ENCODE data around the gene AGPAT4.
"Not testable (repeated sequence)": the region's sequence is repeated elsewhere in the genome, so short reads cannot be mapped to it uniquely, and the experiment has no call there.

The AGPAT4 gene

GRCh38 chr6:161172769-161173168 is 101.1 kb downstream of the AGPAT4 start:
- not testable (repeated sequence) for H2AFZ ChIP-seq (ENCODE audit: insufficient read depth, low read length, poor library complexity); H2AK5ac ChIP-seq (ENCODE audit: low read length); H3K27ac ChIP-seq (ENCODE audit: low read depth, low read length); H3K4ac ChIP-seq (ENCODE audit: low read depth, low read length); H3K18ac ChIP-seq (ENCODE audit: low read length); H4K91ac ChIP-seq (ENCODE audit: low read depth, low read length); H3K79me2 ChIP-seq (ENCODE audit: control insufficient read depth, insufficient read depth, low read length, poor library complexity); H3K36me3 ChIP-seq (ENCODE audit: control insufficient read depth in 1 of 2, insufficient read depth in 2 of 2, low read length in 2 of 2); H3K4me3 ChIP-seq (ENCODE audit: low read depth, low read length); H3K9ac ChIP-seq (ENCODE audit: low read length); H3K27me3 ChIP-seq (ENCODE audit: insufficient read depth, low read length); H3K4me2 ChIP-seq (ENCODE audit: low read length); H3K79me1 ChIP-seq (ENCODE audit: low read length); H4K12ac ChIP-seq (ENCODE audit: low read depth, low read length); H4K8ac ChIP-seq (ENCODE audit: low read depth, low read length); H3K23ac ChIP-seq (ENCODE audit: low read length); H3K9me3 ChIP-seq (ENCODE audit: insufficient read depth, low read depth, low read length); H3K14ac ChIP-seq (ENCODE audit: low read length); DNase-seq; H3K4me1 ChIP-seq (ENCODE audit: control insufficient read depth in 1 of 2, insufficient read depth in 2 of 2, low read length in 2 of 2); H2BK5ac ChIP-seq (ENCODE audit: low read depth, low read length, poor library complexity); H2BK120ac ChIP-seq (ENCODE audit: insufficient read depth, low read length, poor library complexity); H2BK12ac ChIP-seq (ENCODE audit: low read length)
- WGBS (ENCODE audit: extremely low coverage, insufficient coverage, insufficient read length) = no CpG with 5 or more reads among the region's 1 CpG

DNA sequence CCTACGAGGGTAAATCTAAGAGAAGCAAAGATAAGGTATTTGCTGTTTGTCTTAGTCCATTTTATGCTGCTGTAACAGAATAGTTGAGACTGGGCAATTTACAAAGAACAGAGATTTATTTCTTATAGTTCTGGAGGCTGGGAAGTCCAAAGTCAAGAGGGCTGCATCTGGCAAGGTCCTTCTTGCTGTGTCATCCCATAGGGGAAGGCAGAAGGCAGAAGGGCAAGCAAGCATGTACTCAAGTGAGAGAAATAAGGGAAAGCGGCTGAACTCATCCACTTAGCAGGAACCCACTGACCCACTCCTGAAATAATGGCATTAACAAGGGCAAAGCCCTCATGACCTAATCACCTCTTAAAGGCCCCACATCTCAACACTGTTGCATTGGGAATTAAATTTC is 102.7 kb downstream of the AGPAT4 start:
- Histone ChIP-seq H3K36me3 (ENCODE audit: control insufficient read depth in 1 of 2, insufficient read depth in 2 of 2, low read length in 2 of 2) (peaks cover 0 to 2% of the 10 kb centered on the region in 2 experiments), H3K27ac (ENCODE audit: low read depth, low read length) (no peak overlapping the region), H3K18ac (ENCODE audit: low read length) (no peak overlapping the region), H2BK5ac (ENCODE audit: low read depth, low read length, poor library complexity) (no peak overlapping the region), H3K9me3 (ENCODE audit: insufficient read depth, low read depth, low read length) (no peaks in the 10 kb centered on the region), H3K79me2 (ENCODE audit: control insufficient read depth, insufficient read depth, low read length, poor library complexity) (no peaks in the 10 kb centered on the region), H2BK120ac (ENCODE audit: insufficient read depth, low read length, poor library complexity) (no peak overlapping the region), H3K4me3 (ENCODE audit: low read depth, low read length) (no peak overlapping the region), H2AK5ac (ENCODE audit: low read length) (no peak overlapping the region), H4K8ac (ENCODE audit: low read depth, low read length) (no peak overlapping the region), H3K79me1 (ENCODE audit: low read length) (no peaks in the 10 kb centered on the region), H3K23ac (ENCODE audit: low read length) (no peak overlapping the region), H4K12ac (ENCODE audit: low read depth, low read length) (no peak overlapping the region), H3K4ac (ENCODE audit: low read depth, low read length) (no peak overlapping the region), H3K4me1 (ENCODE audit: control insufficient read depth in 1 of 2, insufficient read depth in 2 of 2, low read length in 2 of 2) (no peaks in the 10 kb centered on the region), H3K4me2 (ENCODE audit: low read length) (no peak overlapping the region), H2AFZ (ENCODE audit: insufficient read depth, low read length, poor library complexity) (no peak overlapping the region), H4K91ac (ENCODE audit: low read depth, low read length) (no peak overlapping the region), H3K9ac (ENCODE audit: low read length) (no peak overlapping the region), H3K14ac (ENCODE audit: low read length) (no peak overlapping the region), H3K27me3 (ENCODE audit: insufficient read depth, low read length) (no peaks in the 10 kb centered on the region), H2BK12ac (ENCODE audit: low read length) (no peak overlapping the region)
- WGBS (ENCODE audit: extremely low coverage, insufficient coverage, insufficient read length) = no CpG with 5 or more reads among the region's 2 CpGs
- DNase-seq = no peak

GRCh38 chr6:161169696-161170095 is 104.2 kb downstream of the AGPAT4 start:
- WGBS (ENCODE audit: extremely low coverage, insufficient coverage, insufficient read length) = no CpG with 5 or more reads among the region's 4 CpGs
- no peak overlapping the region for H3K14ac ChIP-seq (ENCODE audit: low read length)
- no peaks in the 10 kb centered on the region for H3K27me3 ChIP-seq (ENCODE audit: insufficient read depth, low read length)
- no peak for DNase-seq
- peaks cover 2 to 10% of the 10 kb centered on the region in 2 experiments for H3K36me3 ChIP-seq (ENCODE audit: control insufficient read depth in 1 of 2, insufficient read depth in 2 of 2, low read length in 2 of 2)
- no peak overlapping the region for H4K91ac ChIP-seq (ENCODE audit: low read depth, low read length)
- H2BK12ac ChIP-seq (ENCODE audit: low read length) = no peak overlapping the region
- H2BK120ac ChIP-seq (ENCODE audit: insufficient read depth, low read length, poor library complexity) = no peak overlapping the region
- no peak overlapping the region for H3K9ac ChIP-seq (ENCODE audit: low read length)
- H4K8ac ChIP-seq (ENCODE audit: low read depth, low read length) = no peak overlapping the region
- no peaks in the 10 kb centered on the region for H3K9me3 ChIP-seq (ENCODE audit: insufficient read depth, low read depth, low read length)
- H3K4me3 ChIP-seq (ENCODE audit: low read depth, low read length) = no peak overlapping the region
- no peak overlapping the region for H3K27ac ChIP-seq (ENCODE audit: low read depth, low read length)
- H3K23ac ChIP-seq (ENCODE audit: low read length) = no peak overlapping the region
- no peak overlapping the region for H3K18ac ChIP-seq (ENCODE audit: low read length)
- no peak overlapping the region for H2BK5ac ChIP-seq (ENCODE audit: low read depth, low read length, poor library complexity)
- no peaks in the 10 kb centered on the region for H3K79me2 ChIP-seq (ENCODE audit: control insufficient read depth, insufficient read depth, low read length, poor library complexity)
- no peak overlapping the region for H3K4me2 ChIP-seq (ENCODE audit: low read length)
- H2AFZ ChIP-seq (ENCODE audit: insufficient read depth, low read length, poor library complexity) = no peak overlapping the region
- no peaks in the 10 kb centered on the region for H3K4me1 ChIP-seq (ENCODE audit: control insufficient read depth in 1 of 2, insufficient read depth in 2 of 2, low read length in 2 of 2)
- H3K4ac ChIP-seq (ENCODE audit: low read depth, low read length) = no peak overlapping the region
- H2AK5ac ChIP-seq (ENCODE audit: low read length) = no peak overlapping the region
- H3K79me1 ChIP-seq (ENCODE audit: low read length) = no peaks in the 10 kb centered on the region
- no peak overlapping the region for H4K12ac ChIP-seq (ENCODE audit: low read depth, low read length)

DNA sequence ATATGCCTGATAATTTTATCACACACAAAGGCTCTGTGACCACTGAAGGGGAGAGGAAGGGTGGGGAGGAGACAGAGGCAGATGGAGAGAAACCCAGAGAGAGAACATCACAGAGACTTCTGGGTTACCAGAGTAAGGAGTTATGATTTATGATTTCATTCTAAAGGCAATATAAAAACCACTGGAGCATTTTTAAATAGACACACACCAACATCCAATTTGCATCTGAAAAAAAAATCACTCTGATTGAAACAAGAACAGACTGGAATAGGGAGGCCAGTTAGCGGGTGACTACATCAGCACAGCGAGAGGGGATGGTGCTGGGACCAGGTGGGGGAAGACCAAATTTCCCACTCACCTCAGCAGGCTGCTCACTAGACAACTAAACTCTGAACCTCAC is 104.8 kb downstream of the AGPAT4 start:
- Histone ChIP-seq H3K36me3 (ENCODE audit: control insufficient read depth in 1 of 2, insufficient read depth in 2 of 2, low read length in 2 of 2) (peaks cover 5 to 15% of the 10 kb centered on the region in 2 experiments), H2AK5ac (ENCODE audit: low read length) (no peak overlapping the region), H3K79me2 (ENCODE audit: control insufficient read depth, insufficient read depth, low read length, poor library complexity) (no peaks in the 10 kb centered on the region), H2BK5ac (ENCODE audit: low read depth, low read length, poor library complexity) (no peak overlapping the region), H3K9ac (ENCODE audit: low read length) (no peak overlapping the region), H3K79me1 (ENCODE audit: low read length) (no peaks in the 10 kb centered on the region), H3K27me3 (ENCODE audit: insufficient read depth, low read length) (no peaks in the 10 kb centered on the region), H3K4me1 (ENCODE audit: control insufficient read depth in 1 of 2, insufficient read depth in 2 of 2, low read length in 2 of 2) (no peaks in the 10 kb centered on the region), H2AFZ (ENCODE audit: insufficient read depth, low read length, poor library complexity) (no peak overlapping the region), H3K4ac (ENCODE audit: low read depth, low read length) (no peak overlapping the region), H2BK12ac (ENCODE audit: low read length) (no peak overlapping the region), H4K91ac (ENCODE audit: low read depth, low read length) (no peak overlapping the region), H3K18ac (ENCODE audit: low read length) (no peak overlapping the region), H3K23ac (ENCODE audit: low read length) (no peak overlapping the region), H3K14ac (ENCODE audit: low read length) (no peak overlapping the region), H4K8ac (ENCODE audit: low read depth, low read length) (no peak overlapping the region), H3K27ac (ENCODE audit: low read depth, low read length) (no peak overlapping the region), H3K9me3 (ENCODE audit: insufficient read depth, low read depth, low read length) (no peaks in the 10 kb centered on the region), H2BK120ac (ENCODE audit: insufficient read depth, low read length, poor library complexity) (no peak overlapping the region), H4K12ac (ENCODE audit: low read depth, low read length) (no peak overlapping the region), H3K4me2 (ENCODE audit: low read length) (no peak overlapping the region), H3K4me3 (ENCODE audit: low read depth, low read length) (no peak overlapping the region)
- WGBS (ENCODE audit: extremely low coverage, insufficient coverage, insufficient read length) = no CpG with 5 or more reads among the region's 2 CpGs
- no peak for DNase-seq

All from trophoblast cell (in vitro differentiated cells and primary cell).